ENCODE results near the gene AKAP8L. TPM values are rescaled to one million over a fixed set of nuclear protein-coding genes. Genes with fewer than 3 reads are reported as not detected.
"Not testable (repeated sequence)": the region's sequence is repeated elsewhere in the genome, so short reads cannot be mapped to it uniquely, and the experiment has no call there.

The AKAP8L gene
- total RNA-seq, 1 donor from 2014 or later = 75.3 TPM

GRCh38 chr19:15399635-15400034, 19.2 kb downstream of the AKAP8L start:
- DNase-seq (ENCODE audit: low read depth) (no peak), FAIRE-seq (no peak)
- H3K36me3 ChIP-seq (ENCODE audit: control insufficient read depth, insufficient read depth, low read length) = peaks cover 51% of the 10 kb centered on the region
- H3K27me3 ChIP-seq (ENCODE audit: control insufficient read depth, insufficient read depth, low read length) = no peaks in the 10 kb centered on the region
- H3K4me3 ChIP-seq (ENCODE audit: low read depth, low read length) = no peak overlapping the region
- TF ChIP-seq CTCF (IDR thresholded peaks at IDR 0.05; ENCODE audit: insufficient read depth, low read length, severe bottlenecking) = no peak

- no peak for DNase-seq (ENCODE audit: low read depth)
- H3K36me3 ChIP-seq (ENCODE audit: control insufficient read depth, insufficient read depth, low read length) = peaks cover 51% of the 10 kb centered on the region
- FAIRE-seq = no peak
- H3K4me3 ChIP-seq (ENCODE audit: low read depth, low read length) = no peak overlapping the region
- no peak for TF ChIP-seq CTCF (IDR thresholded peaks at IDR 0.05; ENCODE audit: insufficient read depth, low read length, severe bottlenecking)
- no peaks in the 10 kb centered on the region for H3K27me3 ChIP-seq (ENCODE audit: control insufficient read depth, insufficient read depth, low read length)
Measured at GRCh38 chr19:15399234-15399515, 19.6 kb downstream of the AKAP8L start.

GRCh38 chr19:15398501-15399233, 20.1 kb downstream of the AKAP8L start:
- no peak for DNase-seq (ENCODE audit: low read depth)
- TF ChIP-seq CTCF (IDR thresholded peaks at IDR 0.05; ENCODE audit: insufficient read depth, low read length, severe bottlenecking) = no peak
- Histone ChIP-seq H3K4me3 (ENCODE audit: low read depth, low read length) (no peak overlapping the region), H3K36me3 (ENCODE audit: control insufficient read depth, insufficient read depth, low read length) (peaks cover 50% of the 10 kb centered on the region), H3K27me3 (ENCODE audit: control insufficient read depth, insufficient read depth, low read length) (no peaks in the 10 kb centered on the region)
- FAIRE-seq = no peak

- FAIRE-seq = no peak
- TF ChIP-seq CTCF (IDR thresholded peaks at IDR 0.05; ENCODE audit: insufficient read depth, low read length, severe bottlenecking) = no peak
- Histone ChIP-seq H3K27me3 (ENCODE audit: control insufficient read depth, insufficient read depth, low read length) (no peaks in the 10 kb centered on the region), H3K36me3 (ENCODE audit: control insufficient read depth, insufficient read depth, low read length) (peaks cover 42% of the 10 kb centered on the region), H3K4me3 (ENCODE audit: low read depth, low read length) (no peak overlapping the region)
- DNase-seq (ENCODE audit: low read depth) = no peak
Measured at GRCh38 chr19:15397782-15398181, 21.0 kb downstream of the AKAP8L start.

- no peak for DNase-seq (ENCODE audit: low read depth)
- Histone ChIP-seq H3K4me3 (ENCODE audit: low read depth, low read length) (no peak overlapping the region), H3K27me3 (ENCODE audit: control insufficient read depth, insufficient read depth, low read length) (no peaks in the 10 kb centered on the region), H3K36me3 (ENCODE audit: control insufficient read depth, insufficient read depth, low read length) (peaks cover 37% of the 10 kb centered on the region)
- TF ChIP-seq CTCF (IDR thresholded peaks at IDR 0.05; ENCODE audit: insufficient read depth, low read length, severe bottlenecking) = no peak
- FAIRE-seq = no peak
Measured at GRCh38 chr19:15397236-15397635, 21.6 kb downstream of the AKAP8L start.

- H3K27me3 ChIP-seq (ENCODE audit: control insufficient read depth, insufficient read depth, low read length) = no peaks in the 10 kb centered on the region
- peak; percentile 47 for FAIRE-seq
Measured at GRCh38 chr19:15396436-15396835, 22.4 kb downstream of the AKAP8L start.

GRCh38 chr19:15395251-15395650, 23.5 kb downstream of the AKAP8L start:
- not testable (repeated sequence) for H3K27me3 ChIP-seq (ENCODE audit: control insufficient read depth, insufficient read depth, low read length); H3K4me3 ChIP-seq (ENCODE audit: low read depth, low read length); DNase-seq (ENCODE audit: low read depth); FAIRE-seq
- peaks cover 29% of the 10 kb centered on the region for H3K36me3 ChIP-seq (ENCODE audit: control insufficient read depth, insufficient read depth, low read length)

More at GRCh38 chr19:15396436-15396835, 22.4 kb downstream of the AKAP8L start:
- Histone ChIP-seq H3K4me3 (ENCODE audit: low read depth, low read length) (no peak overlapping the region), H3K36me3 (ENCODE audit: control insufficient read depth, insufficient read depth, low read length) (peaks cover 36% of the 10 kb centered on the region)
- no peak for TF ChIP-seq CTCF (IDR thresholded peaks at IDR 0.05; ENCODE audit: insufficient read depth, low read length, severe bottlenecking)
- DNase-seq (ENCODE audit: low read depth) = no peak
